ENCODE measurements around the gene ZNF860.
"Not testable (repeated sequence)": the region's sequence is repeated elsewhere in the genome, so short reads cannot be mapped to it uniquely, and the experiment has no call there.

GRCh38 chr3:31995026-31995425 is 13.5 kb downstream of the ZNF860 start:
- TF ChIP-seq CTCF, POLR2A (IDR thresholded peaks at IDR 0.05): not testable (repeated sequence)

Data from body of pancreas (tissue), 4 donors.